ENCODE results near the gene BNC2.
"Not testable (repeated sequence)": the region's sequence is repeated elsewhere in the genome, so short reads cannot be mapped to it uniquely, and the experiment has no call there.

The BNC2 gene

GRCh38 chr9:16885931-16886330, 15.5 kb upstream of the BNC2 start:
- H3K79me2 ChIP-seq: no peaks in the 10 kb centered on the region
- H3K27ac ChIP-seq: no peak overlapping the region
- H2AFZ ChIP-seq: no peak overlapping the region
- H3K4me2 ChIP-seq (ENCODE audit: low read length): no peak overlapping the region
- H3K9ac ChIP-seq: no peak overlapping the region
- no peaks in the 10 kb centered on the region for H3K4me1 ChIP-seq
- no peak for TF ChIP-seq CTCF (IDR thresholded peaks at IDR 0.05)
- H3K36me3 ChIP-seq (ENCODE audit: control insufficient read depth, insufficient read depth, low read length): no peaks in the 10 kb centered on the region
- no peak overlapping the region for H3K4me3 ChIP-seq (ENCODE audit: low read depth, low read length)
- H3K9me3 ChIP-seq (ENCODE audit: control insufficient read depth, low read length): no peaks in the 10 kb centered on the region
- no peaks in the 10 kb centered on the region for H3K27me3 ChIP-seq (ENCODE audit: control insufficient read depth, insufficient read depth, low read length)

- H3K36me3 ChIP-seq (ENCODE audit: control insufficient read depth, insufficient read depth, low read length): no peaks in the 10 kb centered on the region
- H2AFZ ChIP-seq: no peak overlapping the region
- H3K27me3 ChIP-seq (ENCODE audit: control insufficient read depth, insufficient read depth, low read length): no peaks in the 10 kb centered on the region
- TF ChIP-seq CTCF (IDR thresholded peaks at IDR 0.05): no peak
- H3K27ac ChIP-seq: no peak overlapping the region
- no peak overlapping the region for H3K4me2 ChIP-seq (ENCODE audit: low read length)
- no peak overlapping the region for H3K9ac ChIP-seq
- no peaks in the 10 kb centered on the region for H3K9me3 ChIP-seq (ENCODE audit: control insufficient read depth, low read length)
- no peak overlapping the region for H3K4me3 ChIP-seq (ENCODE audit: low read depth, low read length)
- no peaks in the 10 kb centered on the region for H3K4me1 ChIP-seq
- no peaks in the 10 kb centered on the region for H3K79me2 ChIP-seq
Observed at GRCh38 chr9:16884952-16885513, 14.6 kb upstream of the BNC2 start.

GRCh38 chr9:16884373-16884772, 13.9 kb upstream of the BNC2 start:
- Histone ChIP-seq H3K4me3 (ENCODE audit: low read depth, low read length) (no peak overlapping the region), H3K9ac (no peak overlapping the region), H3K36me3 (ENCODE audit: control insufficient read depth, insufficient read depth, low read length) (no peaks in the 10 kb centered on the region), H3K79me2 (no peaks in the 10 kb centered on the region), H3K27ac (no peak overlapping the region), H3K4me2 (ENCODE audit: low read length) (no peak overlapping the region), H3K27me3 (ENCODE audit: control insufficient read depth, insufficient read depth, low read length) (no peaks in the 10 kb centered on the region), H2AFZ (no peak overlapping the region), H3K9me3 (ENCODE audit: control insufficient read depth, low read length) (no peaks in the 10 kb centered on the region), H3K4me1 (no peaks in the 10 kb centered on the region)
- no peak for TF ChIP-seq CTCF (IDR thresholded peaks at IDR 0.05)

GRCh38 chr9:16883586-16883985, 13.1 kb upstream of the BNC2 start:
- no peaks in the 10 kb centered on the region for H3K4me1 ChIP-seq
- no peak overlapping the region for H2AFZ ChIP-seq
- no peaks in the 10 kb centered on the region for H3K9me3 ChIP-seq (ENCODE audit: control insufficient read depth, low read length)
- H3K4me3 ChIP-seq (ENCODE audit: low read depth, low read length): no peak overlapping the region
- H3K9ac ChIP-seq: no peak overlapping the region
- H3K36me3 ChIP-seq (ENCODE audit: control insufficient read depth, insufficient read depth, low read length): no peaks in the 10 kb centered on the region
- no peaks in the 10 kb centered on the region for H3K27me3 ChIP-seq (ENCODE audit: control insufficient read depth, insufficient read depth, low read length)
- TF ChIP-seq CTCF (IDR thresholded peaks at IDR 0.05): no peak
- H3K4me2 ChIP-seq (ENCODE audit: low read length): no peak overlapping the region
- no peaks in the 10 kb centered on the region for H3K79me2 ChIP-seq
- H3K27ac ChIP-seq: no peak overlapping the region

- not testable (repeated sequence) for H3K79me2 ChIP-seq; H3K9me3 ChIP-seq (ENCODE audit: control insufficient read depth, low read length); H3K9ac ChIP-seq; H3K27ac ChIP-seq; H3K4me2 ChIP-seq (ENCODE audit: low read length); H2AFZ ChIP-seq; H3K36me3 ChIP-seq (ENCODE audit: control insufficient read depth, insufficient read depth, low read length); H3K4me1 ChIP-seq; H3K27me3 ChIP-seq (ENCODE audit: control insufficient read depth, insufficient read depth, low read length); H3K4me3 ChIP-seq (ENCODE audit: low read depth, low read length)
Observed at GRCh38 chr9:16882440-16882839, 12.0 kb upstream of the BNC2 start.

Measured in parathyroid adenoma (tissue), 2 donors.